HCT116 (cell line): Measurements from ENCODE around the gene CTXN1. TPM values are rescaled to one million over a fixed set of nuclear protein-coding genes. Genes with fewer than 3 reads are reported as not detected.

Experiments used
- ATAC-seq: fragments of 200-7000 bp; cut with Tn5 transposase; 2 replicates; pipeline ENCODE4 v1.9.1; 2020; ENCODE audit warnings: mild to moderate bottlenecking, moderate library complexity
- BruUV-seq: library from RNA; stranded (reverse); fragments of 400-500 nt; replicated peaks from 2 replicates; lab custom pipeline; 2021; lab: Mats Ljungman, UMichigan
- CTCF ChIA-PET: fragments of 300-600 bp; sonication (Branson Sonifier 250); formaldehyde crosslinking; loops from one replicate; lab custom pipeline; 2021; ENCODE audit warnings: antibody characterized with exemption; lab: Charles Lee
- POLR2A ChIA-PET: fragments of 300-600, 350-600 bp; sonication (Branson Sonifier 250); formaldehyde crosslinking; loops from one replicate; lab custom pipeline; 2021; ENCODE audit warnings: antibody characterized with exemption; lab: Charles Lee
- RAD21 ChIA-PET, 2 experiments: fragments of 300-600 bp; sonication (Branson Sonifier 250); formaldehyde crosslinking; loops; one replicate each; lab custom pipeline; 2023; ENCODE audit warnings: low total read pairs in 2 of 2; ENCODE audit not compliant: uncharacterized antibody in 2 of 2, unreplicated experiment in 2 of 2, low non-redundant PET in 1 of 2; lab: Charles Lee
- DNase-seq: peaks from one replicate; pipeline ENCODE4 v3.0.0-alpha.2; 2010; ENCODE audit warnings: low read depth, low spot score
- H2AFZ ChIP-seq: fragments of 200-600 bp; shearing (Covaris generic), sonication (generic); 2 replicates; pipeline ENCODE4 v1.6.1; 2017; ENCODE audit warnings: low read depth, mixed run types, mixed read lengths, antibody characterized with exemption, low read length; ENCODE audit not compliant: poor library complexity, severe bottlenecking
- H3K27ac ChIP-seq: 2 replicates; pipeline ENCODE4 v1.5.1; 2012; ENCODE audit warnings: low read depth, low read length
- H3K27me3 ChIP-seq: fragments of 200-600 bp; sonication (generic); 2 replicates; pipeline ENCODE4 v1.6.1; 2016; ENCODE audit warnings: mixed run types, low read length, mixed read lengths; ENCODE audit not compliant: insufficient read depth
- H3K36me3 ChIP-seq, 2 experiments: fragments of 200-500 bp in 1 of 2; fragments of 200-600 bp in 1 of 2; sonication (Bioruptor generic) in 1 of 2; sonication (generic) in 1 of 2; 2 replicates each; pipeline versions ENCODE4 v1.5.1 to v1.6.1; 2014 to 2016; ENCODE audit warnings: low read length in 2 of 2, inconsistent platforms in 1 of 2, mixed read lengths in 1 of 2, mixed run types in 1 of 2; ENCODE audit not compliant: insufficient read depth in 2 of 2, control insufficient read depth in 1 of 2
- H3K4me1 ChIP-seq, 2 experiments: fragments of 200-600 bp in 1 of 2; sonication (generic) in 1 of 2; 2 replicates each; pipeline versions ENCODE4 v1.5.1 to v1.6.1; 2012 to 2017; ENCODE audit warnings: low read length in 2 of 2, inconsistent platforms in 1 of 2, mild to moderate bottlenecking in 1 of 2, mixed read lengths in 1 of 2, mixed run types in 1 of 2, moderate library complexity in 1 of 2; ENCODE audit not compliant: insufficient read depth in 2 of 2, control insufficient read depth in 1 of 2
- H3K4me2 ChIP-seq: fragments of 200-600 bp; sonication (generic); 2 replicates; pipeline ENCODE4 v1.6.1; 2017; ENCODE audit warnings: mixed run types, low read length, mixed read lengths
- H3K4me3 ChIP-seq, 2 experiments: fragments of 200-600 bp in 1 of 2; sonication (generic) in 1 of 2; replicated peaks in 1 of 2; 2 replicates each; pipeline ENCODE4 v1.5.1; 2011 to 2016; ENCODE audit warnings: low read length in 2 of 2, control low read depth in 1 of 2, low read depth in 1 of 2, mild to moderate bottlenecking in 1 of 2, mixed read lengths in 1 of 2, mixed run types in 1 of 2
- H3K79me2 ChIP-seq: fragments of 200-600 bp; sonication (generic); 2 replicates; pipeline ENCODE4 v1.6.1; 2017; ENCODE audit warnings: mild to moderate bottlenecking, mixed run types, low read length, moderate library complexity, mixed read lengths; ENCODE audit not compliant: insufficient read depth
- H3K9ac ChIP-seq: fragments of 200-600 bp; sonication (generic); 2 replicates; pipeline ENCODE4 v1.6.1; 2016; ENCODE audit warnings: low read length, mixed read lengths
- H3K9me2 ChIP-seq: fragments of 200-600 bp; sonication (generic), shearing (Covaris generic); 2 replicates; pipeline ENCODE4 v1.6.1; 2017; ENCODE audit warnings: mixed run types, mild to moderate bottlenecking, moderate library complexity; ENCODE audit not compliant: insufficient read depth
- H3K9me3 ChIP-seq, 2 experiments: fragments of 200-500 bp in 1 of 2; fragments of 200-600 bp in 1 of 2; sonication (Bioruptor generic) in 1 of 2; sonication (generic) in 1 of 2; 2 replicates each; pipeline ENCODE4 v1.6.1; 2014 to 2017; ENCODE audit warnings: low read length in 2 of 2, mixed read lengths in 2 of 2, inconsistent platforms in 1 of 2, low read depth in 1 of 2, mild to moderate bottlenecking in 1 of 2, mixed run types in 1 of 2, moderate library complexity in 1 of 2; ENCODE audit not compliant: control insufficient read depth in 1 of 2, insufficient read depth in 1 of 2
- H4K20me1 ChIP-seq: fragments of 200-600 bp; sonication (generic), shearing (Covaris generic); 2 replicates; pipeline ENCODE4 v1.6.1; 2017; ENCODE audit warnings: mixed run types, mild to moderate bottlenecking, moderate library complexity; ENCODE audit not compliant: insufficient read depth
- FOSL1 ChIP-seq: IDR thresholded peaks from 2 replicates; pipeline ENCODE4 v1.6.1; 2012; ENCODE audit warnings: low read depth
- TCF7L2 ChIP-seq: IDR thresholded peaks from 2 replicates; pipeline ENCODE4 v1.7.0; 2011; ENCODE audit warnings: borderline replicate concordance, inconsistent platforms; ENCODE audit not compliant: insufficient read depth, insufficient read length; ENCODE audit errors: extremely low read depth
- ZFX ChIP-seq: fragments of 450-650 bp; IDR thresholded peaks from 2 replicates; pipeline ENCODE4 v1.6.1; 2017
- intact Hi-C: fragments of 100-400 bp; cut with micrococcal nuclease; formaldehyde crosslinking; loops from 2 replicates; pipeline ENCODE4 v1.10.0; 2022
- total RNA-seq: library from RNA; stranded (reverse); gene quantifications from one replicate; pipeline ENCODE4 v1.2.1, GENCODE V29; 2021; ENCODE audit not compliant: unreplicated experiment
- TF ChIP-seq, protein P1 (sequence below), 3 experiments: fragments of 200-600 bp in 1 of 3; sonication (generic) in 1 of 3; IDR thresholded peaks in 2 of 3; conservative IDR thresholded peaks in 1 of 3; 2 replicates each; pipeline ENCODE4 v1.5.1; 2012 to 2017; ENCODE audit warnings: low read depth in 2 of 3, low read length in 2 of 3, antibody characterized with exemption in 1 of 3, borderline replicate concordance in 1 of 3, control low read depth in 1 of 3, mild to moderate bottlenecking in 1 of 3, mixed read lengths in 1 of 3, mixed run types in 1 of 3, moderate library complexity in 1 of 3; ENCODE audit not compliant: insufficient read depth in 1 of 3

The CTXN1 gene
- total RNA-seq, 1 experiment from 2014 or later: 56.0 TPM

DNA sequence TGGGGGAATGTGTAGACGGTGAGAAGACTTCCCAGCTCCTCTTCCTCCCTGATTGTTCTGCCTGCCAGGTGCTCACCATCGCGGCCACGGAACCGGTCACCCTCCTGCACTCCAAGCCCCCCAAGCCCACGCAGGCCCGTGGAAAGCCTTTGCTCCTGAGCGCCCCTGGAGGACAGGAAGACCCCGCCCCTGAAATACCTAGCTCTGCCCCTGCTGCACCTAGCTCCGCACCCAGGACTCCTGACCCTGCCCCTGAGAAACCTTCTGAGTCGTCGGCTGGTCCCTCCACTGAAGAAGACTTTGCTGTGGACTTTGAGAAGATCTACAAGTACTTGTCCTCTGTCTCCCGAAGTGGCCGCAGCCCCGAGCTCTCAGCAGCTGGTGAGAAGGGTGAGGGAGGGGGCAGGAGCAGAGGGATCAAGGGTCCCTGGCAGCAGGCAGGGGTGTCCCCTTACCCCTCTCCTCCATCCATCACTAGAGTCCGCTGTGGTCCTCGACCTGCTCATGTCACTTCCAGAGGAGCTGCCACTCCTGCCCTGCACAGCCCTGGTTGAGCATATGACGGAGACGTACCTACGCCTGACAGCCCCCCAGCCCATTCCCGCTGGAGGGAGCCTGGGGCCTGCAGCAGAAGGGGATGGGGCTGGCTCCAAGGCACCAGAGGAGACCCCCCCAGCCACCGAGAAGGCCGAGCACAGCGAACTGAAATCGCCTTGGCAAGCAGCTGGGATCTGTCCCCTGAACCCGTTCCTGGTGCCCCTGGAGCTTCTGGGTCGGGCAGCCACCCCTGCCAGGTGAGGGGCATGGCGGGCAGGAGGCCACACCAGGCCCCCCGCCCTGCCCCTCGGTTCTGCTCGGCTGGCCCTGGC, 3.7 kb downstream of the CTXN1 start:
- BruUV-seq: TSS peak; percentile 16
- no peak overlapping the region for H3K4me3 ChIP-seq
- no peak for DNase-seq
- H3K4me2 ChIP-seq: peak overlapping the region; percentile 82
- H3K9me3 ChIP-seq: no peaks in the 10 kb centered on the region
- H4K20me1 ChIP-seq: no peaks in the 10 kb centered on the region
- ChIA-PET RAD21 (no interaction called here), POLR2A (interaction anchor here (2.7 kb wide), 1 partner anchor 53 kb away, joined by 33 read pairs; no protein-coding TSS in a partner anchor), CTCF (interaction anchor here (3.6 to 5.2 kb wide), 2 partner anchors 22 to 53 kb away, joined by 30 to 41 read pairs; partner anchors contain the start of gene TIMM44)
- no peak overlapping the region for H3K9ac ChIP-seq
- TF ChIP-seq FOSL1 (no peak), ZFX (no peak), TCF7L2 (no peak)
- TF ChIP-seq, protein P1, sequence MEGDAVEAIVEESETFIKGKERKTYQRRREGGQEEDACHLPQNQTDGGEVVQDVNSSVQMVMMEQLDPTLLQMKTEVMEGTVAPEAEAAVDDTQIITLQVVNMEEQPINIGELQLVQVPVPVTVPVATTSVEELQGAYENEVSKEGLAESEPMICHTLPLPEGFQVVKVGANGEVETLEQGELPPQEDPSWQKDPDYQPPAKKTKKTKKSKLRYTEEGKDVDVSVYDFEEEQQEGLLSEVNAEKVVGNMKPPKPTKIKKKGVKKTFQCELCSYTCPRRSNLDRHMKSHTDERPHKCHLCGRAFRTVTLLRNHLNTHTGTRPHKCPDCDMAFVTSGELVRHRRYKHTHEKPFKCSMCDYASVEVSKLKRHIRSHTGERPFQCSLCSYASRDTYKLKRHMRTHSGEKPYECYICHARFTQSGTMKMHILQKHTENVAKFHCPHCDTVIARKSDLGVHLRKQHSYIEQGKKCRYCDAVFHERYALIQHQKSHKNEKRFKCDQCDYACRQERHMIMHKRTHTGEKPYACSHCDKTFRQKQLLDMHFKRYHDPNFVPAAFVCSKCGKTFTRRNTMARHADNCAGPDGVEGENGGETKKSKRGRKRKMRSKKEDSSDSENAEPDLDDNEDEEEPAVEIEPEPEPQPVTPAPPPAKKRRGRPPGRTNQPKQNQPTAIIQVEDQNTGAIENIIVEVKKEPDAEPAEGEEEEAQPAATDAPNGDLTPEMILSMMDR (IDR thresholded peaks at IDR 0.05 in 2 of 3, conservative IDR thresholded peaks at IDR 0.05 in 1 of 3; ENCODE audit: borderline replicate concordance in 1 of 3, insufficient read depth in 1 of 3, low read depth in 2 of 3, low read length in 2 of 3): no peak
- no peak overlapping the region for H2AFZ ChIP-seq
- H3K4me1 ChIP-seq: peaks cover 17 to 59% of the 10 kb centered on the region in 2 experiments; a peak in 3 of 4 replicates
- peaks cover 0 to 12% of the 10 kb centered on the region in 2 experiments; a peak in 3 of 4 replicates for H3K36me3 ChIP-seq
- no peaks in the 10 kb centered on the region for H3K27me3 ChIP-seq
- ATAC-seq: no peak
- peaks cover 10% of the 10 kb centered on the region; the same call in 1 of the 2 replicates for H3K79me2 ChIP-seq
- H3K9me2 ChIP-seq: no peaks in the 10 kb centered on the region
- H3K27ac ChIP-seq: peak overlapping the region; percentile 81
- intact Hi-C loops: loop anchor here (5.0 kb wide), 1 partner anchor 70 kb away; no protein-coding TSS in a partner anchor
